WTC11 (cell line): Measurements from ENCODE around the gene MYCBPAP. TPM values are rescaled to one million over a fixed set of nuclear protein-coding genes. Genes with fewer than 3 reads are reported as not detected.
A peak's percentile ranks its signal among the peaks of the same experiment; 100 is the strongest.

Experiments used
- ATAC-seq: fragments of 200-7000 bp; cut with Tn5 transposase; 2 replicates; pipeline ENCODE4 v1.10.0; 2021; ENCODE audit warnings: mild to moderate bottlenecking, moderate library complexity
- CTCF ChIA-PET: fragments of 300-600 bp; sonication (Branson Sonifier 250); formaldehyde crosslinking; loops from one replicate; lab custom pipeline; 2021; ENCODE audit warnings: antibody characterized with exemption; lab: Charles Lee
- POLR2A ChIA-PET: fragments of 350-600 bp; sonication (Branson Sonifier 250); formaldehyde crosslinking; loops from one replicate; lab custom pipeline; 2021; ENCODE audit warnings: antibody characterized with exemption; lab: Charles Lee
- DNase-seq: peaks from one replicate; pipeline ENCODE4 v3.0.0; 2021; ENCODE audit warnings: low spot score
- H3K27ac Mint-ChIP-seq: 2 replicates; pipeline ENCODE4 v1.8.0; 2021; ENCODE audit warnings: mixed read lengths
- H3K27me3 Mint-ChIP-seq: 2 replicates; pipeline ENCODE4 v1.8.0; 2021; ENCODE audit warnings: low read depth, mild to moderate bottlenecking, moderate library complexity, mixed read lengths
- H3K36me3 Mint-ChIP-seq: 2 replicates; pipeline ENCODE4 v1.8.0; 2021; ENCODE audit warnings: mixed read lengths
- H3K4me1 Mint-ChIP-seq: 2 replicates; pipeline ENCODE4 v1.8.0; 2022; ENCODE audit warnings: mixed read lengths
- H3K4me3 Mint-ChIP-seq: 2 replicates; pipeline ENCODE4 v1.8.0; 2021; ENCODE audit warnings: mild to moderate bottlenecking, moderate library complexity, mixed read lengths
- H3K9me3 Mint-ChIP-seq: 2 replicates; pipeline ENCODE4 v1.8.0; 2021; ENCODE audit warnings: mixed read lengths
- ATF1 ChIP-seq: sonication (generic); formaldehyde crosslinking; IDR thresholded peaks from 2 replicates; pipeline ENCODE4 v1.8.1; 2023; ENCODE audit warnings: mild to moderate bottlenecking, moderate library complexity, missing genetic modification reagents
- ATF6 ChIP-seq: sonication (generic); formaldehyde crosslinking; IDR thresholded peaks from 2 replicates; pipeline ENCODE4 v1.8.1; 2023; ENCODE audit warnings: mild to moderate bottlenecking, missing genetic modification reagents
- CBFB ChIP-seq: sonication (generic); formaldehyde crosslinking; IDR thresholded peaks from 2 replicates; pipeline ENCODE4 v1.8.1; 2022; ENCODE audit warnings: mild to moderate bottlenecking, low read depth, missing genetic modification reagents
- CREB1 ChIP-seq: sonication (generic); formaldehyde crosslinking; IDR thresholded peaks from 2 replicates; pipeline ENCODE4 v1.8.0; 2023; ENCODE audit warnings: mild to moderate bottlenecking, missing genetic modification reagents
- CTCF ChIP-seq: fragments of 200-600 bp; IDR thresholded peaks from 2 replicates; pipeline ENCODE4 v1.8.0; 2022; ENCODE audit warnings: antibody characterized with exemption
- ELF4 ChIP-seq: sonication (generic); formaldehyde crosslinking; IDR thresholded peaks from 2 replicates; pipeline ENCODE4 v1.8.1; 2022; ENCODE audit warnings: low read depth, mild to moderate bottlenecking, moderate library complexity, missing genetic modification reagents
- ERG ChIP-seq: fragments of 250-450 bp; sonication (Bioruptor Pico); IDR thresholded peaks from 2 replicates; pipeline ENCODE4 v1.8.0; 2021; ENCODE audit warnings: mild to moderate bottlenecking
- ESRRA ChIP-seq: sonication (generic); formaldehyde crosslinking; IDR thresholded peaks from 2 replicates; pipeline ENCODE4 v1.8.1; 2022; ENCODE audit warnings: mild to moderate bottlenecking, missing genetic modification reagents, borderline replicate concordance
- FOXK1 ChIP-seq: sonication (generic); formaldehyde crosslinking; IDR thresholded peaks from 2 replicates; pipeline ENCODE4 v1.8.0; 2022; ENCODE audit warnings: mild to moderate bottlenecking, moderate library complexity, missing genetic modification reagents
- GABPB1 ChIP-seq: sonication (generic); formaldehyde crosslinking; IDR thresholded peaks from 2 replicates; pipeline ENCODE4 v1.8.1; 2023; ENCODE audit warnings: mild to moderate bottlenecking, missing genetic modification reagents
- GRHL2 ChIP-seq: fragments of 250-450 bp; sonication (Bioruptor Pico); IDR thresholded peaks from 2 replicates; pipeline ENCODE4 v1.8.0; 2022; ENCODE audit warnings: mild to moderate bottlenecking, moderate library complexity; ENCODE audit not compliant: insufficient replicate concordance, severe bottlenecking
- IRF1 ChIP-seq: sonication (generic); formaldehyde crosslinking; IDR thresholded peaks from 2 replicates; pipeline ENCODE4 v1.8.0; 2023; ENCODE audit warnings: missing genetic modification reagents
- RORB ChIP-seq: fragments of 250-450 bp; sonication (Bioruptor Pico); IDR thresholded peaks from 2 replicates; pipeline ENCODE4 v1.9.0; 2021; ENCODE audit warnings: mild to moderate bottlenecking
- SMAD3 ChIP-seq: sonication (generic); formaldehyde crosslinking; IDR thresholded peaks from 2 replicates; pipeline ENCODE4 v1.8.0; 2022; ENCODE audit warnings: missing genetic modification reagents, mild to moderate bottlenecking, borderline replicate concordance
- SMAD4 ChIP-seq: sonication (generic); formaldehyde crosslinking; IDR thresholded peaks from 2 replicates; pipeline ENCODE4 v1.8.0; 2022; ENCODE audit warnings: mild to moderate bottlenecking, missing genetic modification reagents
- SOX15 ChIP-seq: fragments of 250-450 bp; sonication (Bioruptor Pico); IDR thresholded peaks from 2 replicates; pipeline ENCODE4 v1.9.0; 2021; ENCODE audit warnings: mild to moderate bottlenecking
- TCF7 ChIP-seq: sonication (generic); formaldehyde crosslinking; IDR thresholded peaks from 2 replicates; pipeline ENCODE4 v1.8.0; 2022; ENCODE audit warnings: mild to moderate bottlenecking, low read depth, missing genetic modification reagents, moderate library complexity
- USF1 ChIP-seq: sonication (generic); formaldehyde crosslinking; IDR thresholded peaks from 2 replicates; pipeline ENCODE4 v1.8.0; 2022; ENCODE audit warnings: mild to moderate bottlenecking, missing genetic modification reagents
- USF2 ChIP-seq: sonication (generic); formaldehyde crosslinking; IDR thresholded peaks from 2 replicates; pipeline ENCODE4 v1.8.1; 2023; ENCODE audit warnings: mild to moderate bottlenecking, missing genetic modification reagents, moderate library complexity
- ZNF121 ChIP-seq: sonication (generic); formaldehyde crosslinking; IDR thresholded peaks from 2 replicates; pipeline ENCODE4 v1.8.0; 2023; ENCODE audit warnings: missing genetic modification reagents
- ZNF232 ChIP-seq: sonication (generic); formaldehyde crosslinking; IDR thresholded peaks from 2 replicates; pipeline ENCODE4 v1.8.0; 2022; ENCODE audit warnings: mild to moderate bottlenecking, missing genetic modification reagents
- ZNF423 ChIP-seq: fragments of 250-450 bp; sonication (Bioruptor Pico); IDR thresholded peaks from 2 replicates; pipeline ENCODE4 v2.1.2; 2022; ENCODE audit warnings: mild to moderate bottlenecking, moderate library complexity
- total RNA-seq: library from RNA; stranded (reverse); gene quantifications from 3 replicates; pipeline ENCODE4 v1.2.3, GENCODE V29; 2021

Gene MYCBPAP
- total RNA-seq, 1 experiment from 2014 or later, result 5.7 TPM

GRCh38 chr17:50527155-50527762 is 19.0 kb downstream of the MYCBPAP start:
- no peak overlapping the region for H3K27ac Mint-ChIP-seq
- TF ChIP-seq SOX15 (no peak), ZNF423 (CRISPR knock-in tag) (peak; percentile 86)
- TF ChIP-seq, all 79 proteins: peak for 1
- no peak for DNase-seq
- Mint-ChIP-seq H3K4me1 (peaks cover 15% of the 10 kb centered on the region), H3K36me3 (no peaks in the 10 kb centered on the region), H3K27me3 (peaks cover 10% of the 10 kb centered on the region), H3K4me3 (no peak overlapping the region), H3K9me3 (no peaks in the 10 kb centered on the region)
- no peak for ATAC-seq
- CTCF ChIA-PET, result interaction anchor here (0.6 to 2.0 kb wide), 4 partner anchors 10 to 99 kb away, joined by 3 to 7 read pairs (median 3); no protein-coding TSS in a partner anchor
- POLR2A ChIA-PET, result no interaction called here

GRCh38 chr17:50527949-50528474 is 19.8 kb downstream of the MYCBPAP start:
- POLR2A ChIA-PET, result no interaction called here
- Mint-ChIP-seq H3K27ac (no peak overlapping the region), H3K4me3 (no peak overlapping the region)
- no peak for DNase-seq
- TF ChIP-seq ATF6 (CRISPR knock-in tag), result no peak
- TF ChIP-seq ZNF232 (CRISPR knock-in tag), result no peak
- TF ChIP-seq GABPB1, result no peak
- TF ChIP-seq CBFB (CRISPR knock-in tag), result no peak
- TF ChIP-seq ATF1 (CRISPR knock-in tag), result no peak
- no peak for TF ChIP-seq RORB (CRISPR knock-in tag)
- TF ChIP-seq CTCF, result no peak
- no peak for TF ChIP-seq USF1 (CRISPR knock-in tag)
- no peak for TF ChIP-seq TCF7 (CRISPR knock-in tag)
- TF ChIP-seq SMAD4 (CRISPR knock-in tag), result no peak
- no peak for TF ChIP-seq IRF1
- no peak for TF ChIP-seq ELF4 (CRISPR knock-in tag)
- no peak for TF ChIP-seq USF2 (CRISPR knock-in tag)
- TF ChIP-seq ZNF121 (CRISPR knock-in tag), result no peak
- TF ChIP-seq, all 79 proteins: peak for 0
- ATAC-seq, result no peak
- no peaks in the 10 kb centered on the region for H3K36me3 Mint-ChIP-seq
- peaks cover 13% of the 10 kb centered on the region for H3K27me3 Mint-ChIP-seq
- CTCF ChIA-PET, result interaction anchor here (1.8 to 2.0 kb wide), 2 partner anchors 23 to 98 kb away, joined by 3 to 7 read pairs; no protein-coding TSS in a partner anchor
- H3K4me1 Mint-ChIP-seq, result peaks cover 18% of the 10 kb centered on the region
- H3K9me3 Mint-ChIP-seq, result no peaks in the 10 kb centered on the region

GRCh38 chr17:50529849-50530248 is 21.6 kb downstream of the MYCBPAP start:
- Mint-ChIP-seq H3K27ac (no peak overlapping the region), H3K4me3 (no peak overlapping the region), H3K4me1 (peaks cover 35% of the 10 kb centered on the region), H3K9me3 (no peaks in the 10 kb centered on the region), H3K36me3 (no peaks in the 10 kb centered on the region), H3K27me3 (peaks cover 26% of the 10 kb centered on the region)
- ATAC-seq, result no peak
- ChIA-PET CTCF (no interaction called here), POLR2A (no interaction called here)
- DNase-seq, result no peak
- TF ChIP-seq CREB1, result no peak
- no peak for TF ChIP-seq SMAD4 (CRISPR knock-in tag)
- TF ChIP-seq ESRRA (CRISPR knock-in tag), result no peak
- no peak for TF ChIP-seq FOXK1 (CRISPR knock-in tag)
- no peak for TF ChIP-seq ERG (CRISPR knock-in tag)
- no peak for TF ChIP-seq ZNF232 (CRISPR knock-in tag)
- no peak for TF ChIP-seq GRHL2 (CRISPR knock-in tag)
- no peak for TF ChIP-seq SMAD3 (CRISPR knock-in tag)
